Astrocyte (in vitro differentiated cells and primary cell): ENCODE data around the gene UGT2B10. TPM values are rescaled to one million over a fixed set of nuclear protein-coding genes. Genes with fewer than 3 reads are reported as not detected.

Experiments
- DNase-seq: peaks from one replicate; pipeline ENCODE4 v3.0.0-alpha.2; 2010; ENCODE audit warnings: low read depth
- FAIRE-seq: peaks from 2 replicates; lab custom pipeline; 2011; peaks lifted over from hg19 to GRCh38; lab: Jason Lieb, UNC
- H2AFZ ChIP-seq: 2 replicates; pipeline ENCODE4 v1.6.0; 2012; ENCODE audit warnings: low read depth, low read length, inconsistent platforms
- H3K27ac ChIP-seq: 2 replicates; pipeline ENCODE4 v1.5.1; 2011; ENCODE audit warnings: low read depth, low read length, inconsistent platforms
- H3K27me3 ChIP-seq: 2 replicates; pipeline ENCODE4 v1.6.0; 2011; ENCODE audit warnings: low read length, inconsistent platforms; ENCODE audit not compliant: insufficient read depth
- H3K36me3 ChIP-seq: 2 replicates; pipeline ENCODE4 v1.5.1; 2011; ENCODE audit warnings: low read length, inconsistent platforms; ENCODE audit not compliant: insufficient read depth
- H3K4me1 ChIP-seq: 2 replicates; pipeline ENCODE4 v1.5.1; 2011; ENCODE audit warnings: low read length, inconsistent platforms; ENCODE audit not compliant: insufficient read depth
- H3K4me2 ChIP-seq: 2 replicates; pipeline ENCODE4 v1.6.0; 2012; ENCODE audit warnings: low read length, inconsistent platforms
- H3K4me3 ChIP-seq: 2 replicates; pipeline ENCODE4 v1.5.1; 2011; ENCODE audit warnings: low read depth, mild to moderate bottlenecking, low read length, inconsistent platforms; ENCODE audit not compliant: insufficient read depth
- H3K79me2 ChIP-seq: 2 replicates; pipeline ENCODE4 v1.6.0; 2012; ENCODE audit warnings: mild to moderate bottlenecking, low read length, inconsistent platforms; ENCODE audit not compliant: insufficient read depth
- H3K9ac ChIP-seq: 2 replicates; pipeline ENCODE4 v1.6.0; 2012; ENCODE audit warnings: mild to moderate bottlenecking, low read length, inconsistent platforms
- H3K9me3 ChIP-seq: 2 replicates; pipeline ENCODE4 v1.5.1; 2012; ENCODE audit warnings: low read depth, mild to moderate bottlenecking, low read length, inconsistent platforms; ENCODE audit not compliant: insufficient read depth
- H4K20me1 ChIP-seq: 2 replicates; pipeline ENCODE4 v1.6.0; 2012; ENCODE audit warnings: low read length, inconsistent platforms; ENCODE audit not compliant: insufficient read depth
- H3K27ac Mint-ChIP-seq: one replicate; pipeline ENCODE4 v1.8.0; 2021; ENCODE audit warnings: mild to moderate bottlenecking, mixed read lengths; ENCODE audit not compliant: unreplicated experiment
- H3K27me3 Mint-ChIP-seq: one replicate; pipeline ENCODE4 v1.8.0; 2021; ENCODE audit warnings: low read depth, mixed read lengths; ENCODE audit not compliant: unreplicated experiment
- H3K36me3 Mint-ChIP-seq: one replicate; pipeline ENCODE4 v1.8.0; 2021; ENCODE audit warnings: low read depth, mixed read lengths; ENCODE audit not compliant: unreplicated experiment
- H3K4me1 Mint-ChIP-seq: one replicate; pipeline ENCODE4 v1.8.0; 2021; ENCODE audit warnings: low read depth, mixed read lengths; ENCODE audit not compliant: unreplicated experiment
- H3K4me3 Mint-ChIP-seq: one replicate; pipeline ENCODE4 v1.8.0; 2021; ENCODE audit warnings: mild to moderate bottlenecking, moderate library complexity, mixed read lengths; ENCODE audit not compliant: unreplicated experiment
- H3K9me3 Mint-ChIP-seq: one replicate; pipeline ENCODE4 v1.8.0; 2021; ENCODE audit warnings: mild to moderate bottlenecking, mixed read lengths; ENCODE audit not compliant: unreplicated experiment
- EZH2 ChIP-seq: IDR thresholded peaks from 2 replicates; pipeline ENCODE4 v1.6.1; 2012; ENCODE audit warnings: mild to moderate bottlenecking, low read length, inconsistent platforms; ENCODE audit not compliant: insufficient read depth
- total RNA-seq: library from RNA; stranded (reverse); gene quantifications from 2 replicates; pipeline ENCODE4 v1.2.1, GENCODE V29; 2021
- TF ChIP-seq, protein P1 (sequence below): IDR thresholded peaks from 2 replicates; pipeline ENCODE4 v1.5.1; 2011; ENCODE audit warnings: low read depth, mild to moderate bottlenecking, inconsistent platforms, low read length, moderate library complexity; ENCODE audit not compliant: insufficient read depth

UGT2B10 gene
- total RNA-seq, 1 donor from 2014 or later: not detected

DNA sequence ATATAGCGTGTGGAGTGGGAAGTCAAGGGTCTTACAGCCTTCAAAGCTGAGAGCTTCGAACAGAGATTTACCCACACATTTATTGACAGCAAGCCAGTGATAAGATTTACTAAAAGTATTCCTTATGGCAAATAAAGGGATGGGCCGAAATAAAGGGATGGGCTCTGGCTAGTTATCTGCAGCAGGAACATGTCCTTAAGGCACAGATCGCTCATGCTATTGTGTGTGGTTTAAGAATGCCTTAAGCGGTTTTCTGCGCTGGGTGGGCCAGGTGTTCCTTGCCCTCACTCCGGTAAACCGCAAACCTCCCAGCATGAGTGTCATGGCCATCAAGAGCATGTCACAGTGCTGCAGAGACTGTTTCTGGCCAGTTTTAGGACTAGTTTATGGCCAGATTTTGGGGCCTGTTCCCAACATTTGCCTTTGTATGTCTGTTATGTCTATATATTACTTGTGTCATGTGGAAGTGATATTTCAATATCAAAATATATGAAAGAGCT, 53.5 kb downstream of the UGT2B10 start:
- H2AFZ ChIP-seq: no peak overlapping the region
- Mint-ChIP-seq H3K9me3 (no peaks in the 10 kb centered on the region), H3K27ac (no peak overlapping the region), H3K4me3 (no peak overlapping the region), H3K36me3 (no peaks in the 10 kb centered on the region), H3K4me1 (no peaks in the 10 kb centered on the region), H3K27me3 (no peaks in the 10 kb centered on the region)
- no peaks in the 10 kb centered on the region for H3K27me3 ChIP-seq
- H3K4me2 ChIP-seq: no peak overlapping the region
- FAIRE-seq (no peak), DNase-seq (no peak)
- H3K36me3 ChIP-seq: no peaks in the 10 kb centered on the region
- no peaks in the 10 kb centered on the region for H3K4me1 ChIP-seq
- H3K79me2 ChIP-seq: no peaks in the 10 kb centered on the region
- TF ChIP-seq, protein P1, sequence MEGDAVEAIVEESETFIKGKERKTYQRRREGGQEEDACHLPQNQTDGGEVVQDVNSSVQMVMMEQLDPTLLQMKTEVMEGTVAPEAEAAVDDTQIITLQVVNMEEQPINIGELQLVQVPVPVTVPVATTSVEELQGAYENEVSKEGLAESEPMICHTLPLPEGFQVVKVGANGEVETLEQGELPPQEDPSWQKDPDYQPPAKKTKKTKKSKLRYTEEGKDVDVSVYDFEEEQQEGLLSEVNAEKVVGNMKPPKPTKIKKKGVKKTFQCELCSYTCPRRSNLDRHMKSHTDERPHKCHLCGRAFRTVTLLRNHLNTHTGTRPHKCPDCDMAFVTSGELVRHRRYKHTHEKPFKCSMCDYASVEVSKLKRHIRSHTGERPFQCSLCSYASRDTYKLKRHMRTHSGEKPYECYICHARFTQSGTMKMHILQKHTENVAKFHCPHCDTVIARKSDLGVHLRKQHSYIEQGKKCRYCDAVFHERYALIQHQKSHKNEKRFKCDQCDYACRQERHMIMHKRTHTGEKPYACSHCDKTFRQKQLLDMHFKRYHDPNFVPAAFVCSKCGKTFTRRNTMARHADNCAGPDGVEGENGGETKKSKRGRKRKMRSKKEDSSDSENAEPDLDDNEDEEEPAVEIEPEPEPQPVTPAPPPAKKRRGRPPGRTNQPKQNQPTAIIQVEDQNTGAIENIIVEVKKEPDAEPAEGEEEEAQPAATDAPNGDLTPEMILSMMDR: no peak
- TF ChIP-seq EZH2: no peak
- H3K9ac ChIP-seq: no peak overlapping the region
- no peak overlapping the region for H3K27ac ChIP-seq
- H3K9me3 ChIP-seq: no peaks in the 10 kb centered on the region
- H3K4me3 ChIP-seq: no peak overlapping the region
- no peaks in the 10 kb centered on the region for H4K20me1 ChIP-seq

DNA sequence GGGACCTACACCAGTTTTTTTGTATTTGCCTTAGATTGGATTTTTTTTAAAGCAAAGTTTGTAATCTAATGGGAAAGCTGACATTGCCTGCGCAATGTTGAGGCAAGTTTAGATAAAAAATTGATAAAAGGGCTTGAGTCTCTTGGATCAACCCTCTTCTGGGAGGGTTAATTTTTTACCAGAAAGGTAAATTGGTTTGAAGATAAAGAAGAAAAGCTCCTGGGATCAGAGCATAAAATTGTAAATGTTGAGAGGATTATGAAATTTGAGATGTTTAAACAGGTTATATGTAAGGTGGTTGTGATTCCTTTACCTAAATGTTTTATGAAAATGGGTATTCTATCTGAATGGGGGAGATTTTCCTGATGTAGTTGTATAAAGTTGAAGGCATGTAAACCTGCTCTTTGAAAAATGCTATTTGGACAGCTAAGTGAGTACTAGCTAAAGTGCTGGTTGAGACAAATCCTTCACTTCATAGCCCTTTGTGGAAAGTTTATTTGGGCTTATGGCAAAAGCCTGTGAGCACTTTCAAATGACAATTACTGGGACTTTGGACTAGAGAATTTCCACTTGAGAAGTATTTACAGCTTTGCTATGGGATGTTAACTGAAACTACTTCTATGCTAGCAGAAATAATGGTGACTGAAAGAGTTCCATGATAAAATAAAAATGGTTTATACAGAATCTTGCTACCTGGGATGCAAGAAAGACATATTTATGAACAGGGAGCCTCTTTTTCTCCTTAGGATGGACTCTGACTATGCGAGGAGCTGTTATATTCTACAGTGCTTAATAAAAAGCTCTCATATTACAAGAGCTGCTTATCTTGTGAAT, 56.2 kb downstream of the UGT2B10 start:
- H3K79me2 ChIP-seq: no peaks in the 10 kb centered on the region
- Mint-ChIP-seq H3K27me3 (no peaks in the 10 kb centered on the region), H3K4me1 (no peaks in the 10 kb centered on the region), H3K4me3 (no peak overlapping the region), H3K36me3 (no peaks in the 10 kb centered on the region), H3K9me3 (no peaks in the 10 kb centered on the region), H3K27ac (no peak overlapping the region)
- TF ChIP-seq, protein P1: no peak
- TF ChIP-seq EZH2: no peak
- no peaks in the 10 kb centered on the region for H4K20me1 ChIP-seq
- H3K27ac ChIP-seq: no peak overlapping the region
- H2AFZ ChIP-seq: no peak overlapping the region
- no peak for DNase-seq
- H3K9me3 ChIP-seq: no peaks in the 10 kb centered on the region
- no peak overlapping the region for H3K9ac ChIP-seq
- no peaks in the 10 kb centered on the region for H3K4me1 ChIP-seq
- H3K36me3 ChIP-seq: no peaks in the 10 kb centered on the region
- H3K27me3 ChIP-seq: no peaks in the 10 kb centered on the region
- H3K4me2 ChIP-seq: no peak overlapping the region
- FAIRE-seq: no peak
- no peak overlapping the region for H3K4me3 ChIP-seq
